HepG2 (cell line): Measurements from ENCODE around the gene DUSP16. TPM values are rescaled to one million over a fixed set of nuclear protein-coding genes. Genes with fewer than 3 reads are reported as not detected.

Experiments
- CHD2 ChIP-seq: IDR thresholded peaks from 2 replicates; pipeline ENCODE4 v1.6.1; 2011; ENCODE audit warnings: low read depth, low read length, improper control_type of control experiment
- CHD4 ChIP-seq: fragments of 200-600 bp; sonication (generic); IDR thresholded peaks from 2 replicates; pipeline ENCODE4 v1.7.0; 2017; ENCODE audit warnings: mild to moderate bottlenecking, low read length, borderline replicate concordance
- DMAP1 ChIP-seq: IDR thresholded peaks from 2 replicates; pipeline ENCODE4 v1.6.1; 2016
- DPF2 ChIP-seq: sonication (generic); formaldehyde crosslinking; IDR thresholded peaks from 2 replicates; pipeline ENCODE4 v1.4.0; 2020; ENCODE audit warnings: mild to moderate bottlenecking, low read depth, missing genetic modification reagents, borderline replicate concordance
- EEA1 ChIP-seq: sonication (generic); formaldehyde crosslinking; IDR thresholded peaks from 2 replicates; pipeline ENCODE4 v1.5.1; 2020; ENCODE audit warnings: mild to moderate bottlenecking, missing genetic modification reagents, borderline replicate concordance
- FOXA3 ChIP-seq: IDR thresholded peaks from 2 replicates; pipeline ENCODE4 v1.6.1; 2016; ENCODE audit warnings: missing genetic modification reagents, missing compliant biosample characterization
- HDAC6 ChIP-seq: fragments of 200-600 bp; sonication (generic); IDR thresholded peaks from 2 replicates; pipeline ENCODE4 v1.7.0; 2017; ENCODE audit warnings: mild to moderate bottlenecking, antibody characterized with exemption, low read length, low read depth
- HMGXB4 ChIP-seq, 2 experiments: sonication (generic) in 1 of 2; formaldehyde crosslinking in 1 of 2; IDR thresholded peaks; 2 replicates each; pipeline versions ENCODE4 v1.4.0 to v1.6.1; 2018 to 2020; ENCODE audit warnings: missing genetic modification reagents in 2 of 2, borderline replicate concordance in 1 of 2, low read depth in 1 of 2, mild to moderate bottlenecking in 1 of 2, missing biosample characterization in 1 of 2
- RARG ChIP-seq: sonication (generic); formaldehyde crosslinking; IDR thresholded peaks from 2 replicates; pipeline ENCODE4 v1.4.0; 2020; ENCODE audit warnings: low read depth, mild to moderate bottlenecking, missing genetic modification reagents
- RBAK ChIP-seq: sonication (generic); formaldehyde crosslinking; IDR thresholded peaks from 2 replicates; pipeline ENCODE4 v1.5.1; 2020; ENCODE audit warnings: mild to moderate bottlenecking, missing genetic modification reagents
- RBFOX2 ChIP-seq: fragments of 200-400 bp; formaldehyde crosslinking; IDR thresholded peaks from 2 replicates; pipeline ENCODE4 v1.6.1; 2017; ENCODE audit warnings: low read depth, mild to moderate bottlenecking, low read length
- RXRB ChIP-seq: IDR thresholded peaks from 2 replicates; pipeline ENCODE4 v1.6.1; 2016; ENCODE audit warnings: borderline replicate concordance, missing genetic modification reagents, missing compliant biosample characterization
- SMAD3 ChIP-seq: sonication (generic); formaldehyde crosslinking; IDR thresholded peaks from 2 replicates; pipeline ENCODE4 v1.4.0; 2020; ENCODE audit warnings: missing genetic modification reagents
- SOX13 ChIP-seq, 3 experiments: fragments of 450-650 bp in 1 of 3; sonication (generic) in 1 of 3; formaldehyde crosslinking in 1 of 3; IDR thresholded peaks in 2 of 3; conservative IDR thresholded peaks in 1 of 3; 2 replicates each; pipeline versions ENCODE4 v1.5.0 to v1.6.1; 2016 to 2020; ENCODE audit warnings: antibody characterized with exemption in 1 of 3, mild to moderate bottlenecking in 1 of 3, missing compliant biosample characterization in 1 of 3, missing genetic modification reagents in 1 of 3, moderate library complexity in 1 of 3
- SUZ12 ChIP-seq: fragments of 150-350 bp; IDR thresholded peaks from 2 replicates; pipeline ENCODE4 v1.6.1; 2014; ENCODE audit warnings: low read depth, low read length
- TCF7 ChIP-seq: sonication (generic); IDR thresholded peaks from 2 replicates; pipeline ENCODE4 v1.6.1; 2016; ENCODE audit warnings: antibody characterized with exemption, low read depth
- THAP11 ChIP-seq: IDR thresholded peaks from 2 replicates; pipeline ENCODE4 v1.6.1; 2016; ENCODE audit warnings: missing biosample characterization, missing genetic modification reagents
- TRIM22 ChIP-seq: fragments of 450-650 bp; IDR thresholded peaks from 2 replicates; pipeline ENCODE4 v1.6.1; 2017
- WIZ ChIP-seq: sonication (generic); formaldehyde crosslinking; IDR thresholded peaks from 2 replicates; pipeline ENCODE4 v1.5.1; 2020; ENCODE audit warnings: mild to moderate bottlenecking, missing genetic modification reagents
- YEATS4 ChIP-seq: sonication (generic); formaldehyde crosslinking; IDR thresholded peaks from 2 replicates; pipeline ENCODE4 v1.4.0; 2020; ENCODE audit warnings: missing genetic modification reagents, borderline replicate concordance
- ZBTB2 ChIP-seq: sonication (generic); formaldehyde crosslinking; IDR thresholded peaks from 2 replicates; pipeline ENCODE4 v1.8.0; 2022; ENCODE audit warnings: low read depth, missing genetic modification reagents
- ZMYM4 ChIP-seq: sonication (generic); formaldehyde crosslinking; IDR thresholded peaks from 2 replicates; pipeline ENCODE4 v1.8.1; 2023; ENCODE audit warnings: mild to moderate bottlenecking, missing genetic modification reagents
- ZNF232 ChIP-seq: sonication (generic); formaldehyde crosslinking; IDR thresholded peaks from 2 replicates; pipeline ENCODE4 v1.4.0; 2020; ENCODE audit warnings: missing genetic modification reagents, borderline replicate concordance
- ZNF234 ChIP-seq: sonication (generic); formaldehyde crosslinking; conservative IDR thresholded peaks from 2 replicates; pipeline ENCODE4 v1.5.1; 2020; ENCODE audit warnings: mild to moderate bottlenecking, missing genetic modification reagents
- ZNF784 ChIP-seq: sonication (generic); formaldehyde crosslinking; IDR thresholded peaks from 2 replicates; pipeline ENCODE4 v1.5.1; 2020; ENCODE audit warnings: missing genetic modification reagents, mild to moderate bottlenecking, borderline replicate concordance
- polyA plus RNA-seq, 8 experiments: library from polyadenylated mRNA; depleted of rRNA in 3 of 8; stranded (reverse) in 7 of 8; unstranded in 1 of 8; fragments of >200 nt; fragmentation: Illumina TruSeq in 4 of 8; extraction: Trizol in 4 of 8; gene quantifications; 2 replicates each; pipeline versions ENCODE4 v1.2.1 to v1.2.3, GENCODE V29; 2011 to 2016; ENCODE audit warnings: low read depth in 4 of 8, missing spikeins in 1 of 8, mixed read lengths in 1 of 8; ENCODE audit not compliant: insufficient read depth in 1 of 8
- total RNA-seq, 5 experiments: library from RNA; depleted of rRNA; stranded (reverse); fragments of >200 nt; fragmentation: Illumina TruSeq; extraction: Trizol; gene quantifications; 2 replicates each; pipeline ENCODE4 v1.2.3, GENCODE V29; 2016; ENCODE audit warnings: low read depth in 1 of 5

DUSP16 gene
- total and polyA plus RNA-seq, 2 of the 13 experiments (the other 11 are each of a cell fraction or from before 2014, with no cell fraction given): 45.7 to 46.6 TPM

GRCh38 chr12:12562585-12563261 lies at the start of gene DUSP16 (continued):
- TF ChIP-seq SOX13 (IDR thresholded peaks at IDR 0.05) (no peak), SOX13 (CRISPR knock-in tag; conservative IDR thresholded peaks at IDR 0.05 in 1 of 2, IDR thresholded peaks at IDR 0.05 in 1 of 2) (peak in 1 of 2 experiments; percentile 45; a peak in 1 of 4 replicates), DPF2 (CRISPR knock-in tag) (no peak), TRIM22 (no peak), WIZ (no peak), SMAD3 (CRISPR knock-in tag) (no peak), ZNF784 (CRISPR knock-in tag) (no peak), TCF7 (no peak), ZNF232 (CRISPR knock-in tag) (no peak), DMAP1 (CRISPR knock-in tag) (no peak), ZMYM4 (peak; percentile 41; the same call in 1 of the 2 replicates), CHD4 (no peak), SUZ12 (no peak), ZBTB2 (CRISPR knock-in tag) (peak; percentile 56; the same call in 1 of the 2 replicates), HDAC6 (no peak), THAP11 (CRISPR knock-in tag) (no peak), YEATS4 (CRISPR knock-in tag) (no peak; the same call in 1 of the 2 replicates), CHD2 (no peak), RARG (CRISPR knock-in tag) (no peak), EEA1 (CRISPR knock-in tag) (no peak), RBAK (CRISPR knock-in tag) (no peak), HMGXB4 (CRISPR knock-in tag; IDR thresholded peaks at IDR 0.05; ENCODE audit: borderline replicate concordance in 1 of 2, low read depth in 1 of 2) (peak in 1 of 2 experiments; percentile 59; a peak in 2 of 4 replicates), FOXA3 (CRISPR knock-in tag) (no peak), ZNF234 (CRISPR knock-in tag) (no peak), RBFOX2 (peak; percentile 77), RXRB (CRISPR knock-in tag) (peak; percentile 30; the same call in 1 of the 2 replicates)
